GM18505 (cell line): ENCODE results near the gene EPHB1.
"Not testable (repeated sequence)": the region's sequence is repeated elsewhere in the genome, so short reads cannot be mapped to it uniquely, and the experiment has no call there.

Experiments used
- ATAC-seq: cut with Tn5 transposase; IDR thresholded peaks from one replicate; pipeline ENCODE4 v1.9.1; 2021; ENCODE audit not compliant: unreplicated experiment
- POLR2A ChIP-seq: IDR thresholded peaks from 4 replicates; pipeline ENCODE4 v1.6.1; 2011; ENCODE audit warnings: borderline replicate concordance; ENCODE audit not compliant: insufficient read depth, insufficient read length; ENCODE audit errors: extremely low read depth

The EPHB1 gene

GRCh38 chr3:135218782-135219181, 423.7 kb downstream of the EPHB1 start:
- no peak for ATAC-seq
- no peak for TF ChIP-seq POLR2A

GRCh38 chr3:135224815-135225362, 429.8 kb downstream of the EPHB1 start:
- ATAC-seq, result no peak
- TF ChIP-seq POLR2A, result no peak

- no peak for TF ChIP-seq POLR2A
- peak; percentile 79 for ATAC-seq
Observed at GRCh38 chr3:135226057-135226456, 431.0 kb downstream of the EPHB1 start.

GRCh38 chr3:135228201-135228600, 433.1 kb downstream of the EPHB1 start:
- ATAC-seq, result no peak
- no peak for TF ChIP-seq POLR2A

GRCh38 chr3:135229018-135229495, 434.0 kb downstream of the EPHB1 start:
- no peak for TF ChIP-seq POLR2A
- ATAC-seq, result no peak

GRCh38 chr3:135231737-135232136, 436.7 kb downstream of the EPHB1 start:
- TF ChIP-seq POLR2A, result no peak
- ATAC-seq, result no peak

- TF ChIP-seq POLR2A, result no peak
- ATAC-seq, result no peak
Observed at GRCh38 chr3:135232226-135232625, 437.2 kb downstream of the EPHB1 start.

- not testable (repeated sequence) for ATAC-seq
Observed at GRCh38 chr3:135233476-135233875, 438.4 kb downstream of the EPHB1 start.

GRCh38 chr3:135235541-135235940, 440.5 kb downstream of the EPHB1 start:
- no peak for ATAC-seq
- no peak for TF ChIP-seq POLR2A

- no peak for TF ChIP-seq POLR2A
- no peak for ATAC-seq
Observed at GRCh38 chr3:135237371-135238143, 442.5 kb downstream of the EPHB1 start.

- no peak for TF ChIP-seq POLR2A
- ATAC-seq, result no peak
Observed at GRCh38 chr3:135238236-135238830, 443.3 kb downstream of the EPHB1 start.

- TF ChIP-seq POLR2A, result no peak
- ATAC-seq, result no peak
Observed at GRCh38 chr3:135238871-135239614, 444.0 kb downstream of the EPHB1 start.

GRCh38 chr3:135239615-135239884, 444.5 kb downstream of the EPHB1 start:
- TF ChIP-seq POLR2A, result no peak
- no peak for ATAC-seq

- no peak for TF ChIP-seq POLR2A
- ATAC-seq, result no peak
Observed at GRCh38 chr3:135240426-135240825, 445.4 kb downstream of the EPHB1 start.

GRCh38 chr3:135242285-135242684, 447.2 kb downstream of the EPHB1 start:
- TF ChIP-seq POLR2A, result no peak
- ATAC-seq, result no peak

GRCh38 chr3:135243616-135244015, 448.6 kb downstream of the EPHB1 start:
- no peak for TF ChIP-seq POLR2A
- no peak for ATAC-seq
